ENCODE measurements around the gene INIP. TPM values are rescaled to one million over a fixed set of nuclear protein-coding genes. Genes with fewer than 3 reads are reported as not detected.

INIP gene
- total RNA-seq, 5 donors from 2014 or later (not counting 1 experiment from before 2014, with no cell fraction given) = 13.6 to 27.4 (median 22.6) TPM

DNA sequence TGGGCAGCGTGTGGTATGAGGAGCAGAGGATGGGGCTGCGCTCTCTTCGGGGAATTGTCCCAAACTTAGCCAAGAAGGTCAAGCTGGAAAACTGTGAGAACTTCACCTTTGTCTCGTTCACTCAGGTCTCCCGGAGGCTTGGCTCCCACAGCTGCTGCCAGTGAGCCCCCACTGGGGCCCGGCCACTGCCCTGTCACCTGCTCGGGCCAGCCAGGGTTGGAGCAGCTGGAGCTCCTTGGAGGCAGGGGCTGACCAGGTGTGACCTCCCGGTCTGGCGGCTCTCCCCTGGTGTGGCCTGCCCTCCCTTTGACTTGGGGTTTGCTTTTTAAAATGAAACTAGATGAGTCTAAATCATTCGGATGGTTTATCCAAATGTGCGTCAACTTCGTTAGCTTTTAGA is 58.0 kb downstream of the INIP start:
- CTCF ChIA-PET = interaction anchor here in 1 of 2 donors (0.7 kb wide), 1 partner anchor 305 kb away, joined by 3 read pairs; no protein-coding TSS in a partner anchor

DNA sequence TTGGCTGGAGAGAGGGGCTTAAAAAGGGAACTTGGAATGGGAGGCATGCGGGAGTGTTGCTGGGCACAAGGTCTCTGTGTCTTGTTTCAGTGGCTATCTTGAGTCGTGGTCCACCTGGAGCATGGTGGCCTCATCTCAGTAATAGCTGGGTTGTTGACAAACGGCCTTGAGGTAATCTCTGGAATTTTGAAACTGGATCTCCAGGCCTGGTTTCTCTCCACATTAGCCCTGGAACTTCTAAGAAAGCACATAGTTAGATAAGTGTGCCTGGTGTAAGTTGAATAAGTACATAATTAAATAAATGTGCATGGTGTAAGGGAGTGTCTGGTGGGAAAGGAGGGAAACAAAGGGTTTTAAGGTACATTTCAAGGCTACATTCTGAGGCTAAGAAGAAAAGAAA is 62.2 kb downstream of the INIP start:
- Mint-ChIP-seq H3K9me3 (peaks cover 0 to 2% (median 0%) of the 10 kb centered on the region in 3 donors), H3K36me3 (peaks cover 5% of the 10 kb centered on the region), H3K27me3 (no peaks in the 10 kb centered on the region), H3K4me1 (no peaks in the 10 kb centered on the region), H3K27ac (no peak overlapping the region), H3K4me3 (no peak overlapping the region)
- H3K36me3 ChIP-seq (ENCODE audit: control insufficient read depth in 2 of 2, extremely low read depth in 1 of 2, insufficient read depth in 1 of 2, low read length in 1 of 2) = no peaks in the 10 kb centered on the region
- H3K4me3 ChIP-seq (ENCODE audit: control insufficient read depth in 1 of 2, extremely low read depth in 1 of 2, low read length in 1 of 2) = no peak overlapping the region
- no peak for ATAC-seq (replicated peaks in 1 of 4)
- ChIA-PET CTCF (no interaction called here), POLR2A (no interaction called here)
- no peaks in the 10 kb centered on the region for H3K27me3 ChIP-seq (replicated peaks in 1 of 2; ENCODE audit: control insufficient read depth in 2 of 2, extremely low read depth in 1 of 2, insufficient read depth in 2 of 2, low read length in 1 of 2)
- no peaks in the 10 kb centered on the region for H3K9me3 ChIP-seq
- no peak overlapping the region for H3K27ac ChIP-seq (ENCODE audit: low read length)
- H3K4me1 ChIP-seq (ENCODE audit: control insufficient read depth in 1 of 2, extremely low read depth in 1 of 2, insufficient read depth in 2 of 2, low read length in 2 of 2) = no peaks in the 10 kb centered on the region
- DNase-seq = no peak
- WGBS (ENCODE audit: insufficient coverage) = 63% methylated on average over 3 of the region's 3 CpGs

More for the DNA sequence above, 58.0 kb downstream of the INIP start:
- no peaks in the 10 kb centered on the region for H3K36me3 ChIP-seq (ENCODE audit: control insufficient read depth in 2 of 2, extremely low read depth in 1 of 2, insufficient read depth in 1 of 2, low read length in 1 of 2)
- no peaks in the 10 kb centered on the region for H3K4me1 Mint-ChIP-seq
- DNase-seq = no peak
- ATAC-seq (replicated peaks in 1 of 4) = no peak
- 94% methylated on average over 7 of the region's 12 CpGs for WGBS (ENCODE audit: insufficient coverage)
- no peak overlapping the region for H3K4me3 ChIP-seq (ENCODE audit: control insufficient read depth in 1 of 2, extremely low read depth in 1 of 2, low read length in 1 of 2)
- no peaks in the 10 kb centered on the region for H3K27me3 Mint-ChIP-seq
- no peaks in the 10 kb centered on the region for H3K4me1 ChIP-seq (ENCODE audit: control insufficient read depth in 1 of 2, extremely low read depth in 1 of 2, insufficient read depth in 2 of 2, low read length in 2 of 2)
- H3K9me3 ChIP-seq = no peaks in the 10 kb centered on the region
- H3K9me3 Mint-ChIP-seq = no peaks in the 10 kb centered on the region
- H3K4me3 Mint-ChIP-seq = no peak overlapping the region
- no peaks in the 10 kb centered on the region for H3K27me3 ChIP-seq (replicated peaks in 1 of 2; ENCODE audit: control insufficient read depth in 2 of 2, extremely low read depth in 1 of 2, insufficient read depth in 2 of 2, low read length in 1 of 2)
- POLR2A ChIA-PET = no interaction called here
- peaks cover 2% of the 10 kb centered on the region for H3K36me3 Mint-ChIP-seq
- H3K27ac Mint-ChIP-seq = no peak overlapping the region
- no peak overlapping the region for H3K27ac ChIP-seq (ENCODE audit: low read length)

- CTCF ChIA-PET = interaction anchor here (0.6 to 0.8 kb wide), 4 partner anchors 31 to 396 kb away, joined by 3 to 7 read pairs (median 4); no protein-coding TSS in a partner anchor
- Histone ChIP-seq H3K4me1 (ENCODE audit: control insufficient read depth in 1 of 2, extremely low read depth in 1 of 2, insufficient read depth in 2 of 2, low read length in 2 of 2) (no peaks in the 10 kb centered on the region), H3K36me3 (ENCODE audit: control insufficient read depth in 2 of 2, extremely low read depth in 1 of 2, insufficient read depth in 1 of 2, low read length in 1 of 2) (no peaks in the 10 kb centered on the region), H3K9me3 (no peaks in the 10 kb centered on the region), H3K27me3 (replicated peaks in 1 of 2; ENCODE audit: control insufficient read depth in 2 of 2, extremely low read depth in 1 of 2, insufficient read depth in 2 of 2, low read length in 1 of 2) (no peaks in the 10 kb centered on the region), H3K27ac (ENCODE audit: low read length) (no peak overlapping the region), H3K4me3 (ENCODE audit: control insufficient read depth in 1 of 2, extremely low read depth in 1 of 2, low read length in 1 of 2) (no peak overlapping the region)
- Mint-ChIP-seq H3K4me1 (no peaks in the 10 kb centered on the region), H3K4me3 (no peak overlapping the region), H3K9me3 (peaks cover 3 to 13% (median 4%) of the 10 kb centered on the region in 3 donors), H3K27me3 (no peaks in the 10 kb centered on the region), H3K36me3 (peaks cover 2% of the 10 kb centered on the region), H3K27ac (no peak overlapping the region)
- no peak for ATAC-seq (replicated peaks in 1 of 4)
- POLR2A ChIA-PET = interaction anchor here in 1 of 2 donors (0.7 kb wide), 1 partner anchor 34 kb away, joined by 6 read pairs; no protein-coding TSS in a partner anchor
- 96% methylated on average over 3 of the region's 5 CpGs for WGBS (ENCODE audit: insufficient coverage)
- no peak for DNase-seq
Observed at GRCh38 chr9:112654282-112654681, 63.6 kb downstream of the INIP start.

- Mint-ChIP-seq H3K4me3 (no peak overlapping the region), H3K27ac (no peak overlapping the region), H3K36me3 (peaks cover 31% of the 10 kb centered on the region), H3K9me3 (peaks cover 18 to 43% (median 20%) of the 10 kb centered on the region in 3 donors), H3K4me1 (no peaks in the 10 kb centered on the region), H3K27me3 (no peaks in the 10 kb centered on the region)
- Histone ChIP-seq H3K36me3 (ENCODE audit: control insufficient read depth in 2 of 2, extremely low read depth in 1 of 2, insufficient read depth in 1 of 2, low read length in 1 of 2) (no peaks in the 10 kb centered on the region), H3K27me3 (replicated peaks in 1 of 2; ENCODE audit: control insufficient read depth in 2 of 2, extremely low read depth in 1 of 2, insufficient read depth in 2 of 2, low read length in 1 of 2) (no peaks in the 10 kb centered on the region), H3K9me3 (peaks cover 3% of the 10 kb centered on the region), H3K27ac (ENCODE audit: low read length) (no peak overlapping the region), H3K4me1 (ENCODE audit: control insufficient read depth in 1 of 2, extremely low read depth in 1 of 2, insufficient read depth in 2 of 2, low read length in 2 of 2) (no peaks in the 10 kb centered on the region), H3K4me3 (ENCODE audit: control insufficient read depth in 1 of 2, extremely low read depth in 1 of 2, low read length in 1 of 2) (no peak overlapping the region)
- WGBS (ENCODE audit: insufficient coverage) = no CpG with 5 or more reads among the region's 1 CpG
- no peak for DNase-seq
- POLR2A ChIA-PET = no interaction called here
- CTCF ChIA-PET = no interaction called here
- no peak for ATAC-seq (replicated peaks in 1 of 4)
Observed at GRCh38 chr9:112648624-112649023, 69.3 kb downstream of the INIP start.

DNA sequence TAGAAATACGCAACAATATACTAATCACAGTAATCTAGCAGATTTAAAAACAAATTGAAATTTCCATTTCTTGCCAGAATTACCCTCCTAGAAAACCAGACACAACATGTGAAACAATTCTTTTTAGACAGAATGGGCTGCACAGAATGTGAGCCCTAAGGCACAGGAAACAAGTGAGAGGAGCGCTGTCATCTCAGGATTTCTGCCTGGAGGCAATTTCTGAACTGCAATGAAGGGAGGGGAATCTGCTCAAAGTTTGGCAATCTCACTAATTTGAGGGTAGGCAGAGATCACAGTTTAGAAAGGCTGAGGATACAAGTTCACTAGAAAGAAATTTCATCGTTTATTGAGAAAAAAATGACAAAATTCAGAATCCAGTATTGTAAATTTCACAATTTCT is 70.3 kb downstream of the INIP start:
- ChIA-PET CTCF (interaction anchor here (0.6 to 0.7 kb wide), 2 partner anchors 277 to 573 kb away, joined by 3 read pairs; no protein-coding TSS in a partner anchor), POLR2A (no interaction called here)
- no peak overlapping the region for H3K27ac ChIP-seq (ENCODE audit: low read length)
- WGBS (ENCODE audit: insufficient coverage) = no CpG with 5 or more reads among the region's 3 CpGs
- peaks cover 31% of the 10 kb centered on the region for H3K36me3 Mint-ChIP-seq
- H3K27ac Mint-ChIP-seq = no peak overlapping the region
- DNase-seq (no peak), ATAC-seq (replicated peaks in 1 of 4) (no peak)
- no peaks in the 10 kb centered on the region for H3K36me3 ChIP-seq (ENCODE audit: control insufficient read depth in 2 of 2, extremely low read depth in 1 of 2, insufficient read depth in 1 of 2, low read length in 1 of 2)
- peaks cover 18 to 43% (median 20%) of the 10 kb centered on the region in 3 donors for H3K9me3 Mint-ChIP-seq
- no peaks in the 10 kb centered on the region for H3K4me1 Mint-ChIP-seq
- H3K4me3 Mint-ChIP-seq = no peak overlapping the region
- H3K27me3 Mint-ChIP-seq = no peaks in the 10 kb centered on the region
- no peaks in the 10 kb centered on the region for H3K4me1 ChIP-seq (ENCODE audit: control insufficient read depth in 1 of 2, extremely low read depth in 1 of 2, insufficient read depth in 2 of 2, low read length in 2 of 2)
- peaks cover 3% of the 10 kb centered on the region for H3K9me3 ChIP-seq
- H3K27me3 ChIP-seq (replicated peaks in 1 of 2; ENCODE audit: control insufficient read depth in 2 of 2, extremely low read depth in 1 of 2, insufficient read depth in 2 of 2, low read length in 1 of 2) = no peaks in the 10 kb centered on the region
- no peak overlapping the region for H3K4me3 ChIP-seq (ENCODE audit: control insufficient read depth in 1 of 2, extremely low read depth in 1 of 2, low read length in 1 of 2)

DNA sequence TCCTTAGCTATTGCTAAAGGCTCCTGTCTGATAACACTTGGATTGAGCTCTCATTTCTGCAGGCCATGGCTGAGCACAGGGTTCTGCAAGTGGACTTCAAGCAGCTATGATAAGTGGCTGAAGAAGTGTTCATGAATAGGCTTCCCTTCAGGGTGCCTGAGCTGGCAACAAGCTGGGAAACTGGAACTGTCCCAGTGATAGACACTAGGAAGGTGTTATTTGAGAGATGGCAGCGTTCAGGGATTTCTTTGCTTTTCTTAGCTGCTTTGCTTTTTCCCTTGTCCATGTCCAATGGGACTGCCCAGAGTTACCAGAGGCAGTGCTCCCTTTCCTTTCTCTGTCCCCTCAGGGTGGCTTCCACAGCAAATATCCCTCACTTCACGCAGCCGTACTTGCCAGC is 75.8 kb downstream of the INIP start:
- H3K4me3 ChIP-seq (ENCODE audit: control insufficient read depth in 1 of 2, extremely low read depth in 1 of 2, low read length in 1 of 2) = no peak overlapping the region
- no peak overlapping the region for H3K27ac ChIP-seq (ENCODE audit: low read length)
- H3K9me3 ChIP-seq = no peaks in the 10 kb centered on the region
- Mint-ChIP-seq H3K27me3 (no peaks in the 10 kb centered on the region), H3K9me3 (peaks cover 12 to 28% (median 18%) of the 10 kb centered on the region in 3 donors), H3K36me3 (peaks cover 34% of the 10 kb centered on the region), H3K27ac (no peak overlapping the region), H3K4me3 (no peak overlapping the region), H3K4me1 (no peaks in the 10 kb centered on the region)
- CTCF ChIA-PET = interaction anchor here in 1 of 2 donors (0.6 kb wide), 1 partner anchor 42 kb away, joined by 3 read pairs; no protein-coding TSS in a partner anchor
- DNase-seq = no peak
- WGBS (ENCODE audit: insufficient coverage) = 100% methylated on average over 1 of the region's 3 CpGs
- no peaks in the 10 kb centered on the region for H3K4me1 ChIP-seq (ENCODE audit: control insufficient read depth in 1 of 2, extremely low read depth in 1 of 2, insufficient read depth in 2 of 2, low read length in 2 of 2)
- H3K27me3 ChIP-seq (replicated peaks in 1 of 2; ENCODE audit: control insufficient read depth in 2 of 2, extremely low read depth in 1 of 2, insufficient read depth in 2 of 2, low read length in 1 of 2) = peaks cover 0 to 5% of the 10 kb centered on the region in 2 experiments
- POLR2A ChIA-PET = interaction anchor here in 1 of 2 donors (0.7 kb wide), 1 partner anchor 38 kb away, joined by 3 read pairs; no protein-coding TSS in a partner anchor
- no peaks in the 10 kb centered on the region for H3K36me3 ChIP-seq (ENCODE audit: control insufficient read depth in 2 of 2, extremely low read depth in 1 of 2, insufficient read depth in 1 of 2, low read length in 1 of 2)
- ATAC-seq (replicated peaks in 1 of 4) = no peak

Measured in T-cell (primary cell).